ENCODE measurements around the gene OR1E2.

DNA sequence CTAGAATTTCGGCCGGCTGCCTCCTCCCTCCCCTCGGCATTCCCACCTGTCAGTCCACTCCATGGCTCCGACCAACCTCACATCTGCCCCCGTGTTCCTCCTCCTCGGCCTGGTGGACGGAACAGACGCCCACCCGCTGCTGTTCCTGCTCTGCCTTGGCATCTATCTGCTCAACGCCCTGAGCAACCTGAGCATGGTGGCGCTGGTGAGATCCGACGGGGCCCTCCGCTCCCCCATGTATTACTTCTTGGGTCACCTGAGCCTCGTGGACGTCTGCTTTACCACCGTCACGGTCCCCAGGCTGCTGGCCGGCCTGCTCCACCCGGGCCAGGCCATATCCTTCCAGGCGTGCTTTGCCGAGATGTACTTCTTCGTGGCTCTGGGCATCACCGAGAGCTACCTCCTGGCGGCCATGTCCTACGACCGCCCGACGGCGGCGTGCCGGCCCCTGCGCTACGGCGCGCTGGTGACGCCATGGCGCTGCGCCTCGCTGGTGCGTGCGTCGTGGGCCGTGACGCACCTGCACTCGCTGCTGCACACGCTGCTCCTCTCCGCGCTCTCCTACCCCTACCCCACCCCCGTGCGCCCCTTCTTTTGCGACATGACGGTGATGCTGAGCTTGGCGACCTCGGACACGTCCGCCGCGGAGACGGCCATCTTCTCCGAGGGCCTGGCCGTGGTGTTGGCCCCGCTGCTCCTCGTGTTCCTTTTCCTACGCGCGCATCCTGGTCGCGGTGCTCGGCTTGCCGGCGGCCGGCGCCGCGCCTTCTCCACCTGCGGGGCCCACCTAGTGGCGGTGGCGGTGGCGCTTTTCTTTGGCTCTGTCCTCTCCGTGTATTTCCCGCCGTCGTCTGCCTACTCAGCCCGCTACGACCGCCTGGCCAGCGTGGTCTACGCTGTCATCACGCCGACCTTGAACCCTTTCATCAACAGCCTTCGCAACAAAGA lies 47.5 kb downstream of the OR1E2 start, which contains the start of gene OR3A2:
- no peak for TF ChIP-seq POLR2A (IDR thresholded peaks at IDR 0.05)
- TF ChIP-seq, protein P1, sequence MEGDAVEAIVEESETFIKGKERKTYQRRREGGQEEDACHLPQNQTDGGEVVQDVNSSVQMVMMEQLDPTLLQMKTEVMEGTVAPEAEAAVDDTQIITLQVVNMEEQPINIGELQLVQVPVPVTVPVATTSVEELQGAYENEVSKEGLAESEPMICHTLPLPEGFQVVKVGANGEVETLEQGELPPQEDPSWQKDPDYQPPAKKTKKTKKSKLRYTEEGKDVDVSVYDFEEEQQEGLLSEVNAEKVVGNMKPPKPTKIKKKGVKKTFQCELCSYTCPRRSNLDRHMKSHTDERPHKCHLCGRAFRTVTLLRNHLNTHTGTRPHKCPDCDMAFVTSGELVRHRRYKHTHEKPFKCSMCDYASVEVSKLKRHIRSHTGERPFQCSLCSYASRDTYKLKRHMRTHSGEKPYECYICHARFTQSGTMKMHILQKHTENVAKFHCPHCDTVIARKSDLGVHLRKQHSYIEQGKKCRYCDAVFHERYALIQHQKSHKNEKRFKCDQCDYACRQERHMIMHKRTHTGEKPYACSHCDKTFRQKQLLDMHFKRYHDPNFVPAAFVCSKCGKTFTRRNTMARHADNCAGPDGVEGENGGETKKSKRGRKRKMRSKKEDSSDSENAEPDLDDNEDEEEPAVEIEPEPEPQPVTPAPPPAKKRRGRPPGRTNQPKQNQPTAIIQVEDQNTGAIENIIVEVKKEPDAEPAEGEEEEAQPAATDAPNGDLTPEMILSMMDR (IDR thresholded peaks at IDR 0.05): no peak
- TF ChIP-seq EP300 (IDR thresholded peaks at IDR 0.05): no peak
- TF ChIP-seq POLR2AphosphoS5 (IDR thresholded peaks at IDR 0.05): no peak

Measured in stomach (tissue), 4 donors.